Fibroblast of skin of scalp (primary cell): ENCODE data around the gene ENOSF1.

ENCODE experiments used
- DNase-seq: peaks from one replicate; pipeline ENCODE4 v3.0.0-alpha.2; 2013

ENOSF1 gene

GRCh38 chr18:671405-671804, 41.0 kb downstream of the ENOSF1 start:
- DNase-seq: no peak

- no peak for DNase-seq
Observed at GRCh38 chr18:670522-670921, 41.9 kb downstream of the ENOSF1 start.

- no peak for DNase-seq
Observed at GRCh38 chr18:669077-669476, 43.4 kb downstream of the ENOSF1 start.

- DNase-seq: no peak
Observed at GRCh38 chr18:668260-668659, 44.2 kb downstream of the ENOSF1 start.

- no peak for DNase-seq
Observed at GRCh38 chr18:666628-667027, 45.8 kb downstream of the ENOSF1 start.

GRCh38 chr18:666177-666576, 46.3 kb downstream of the ENOSF1 start:
- no peak for DNase-seq

GRCh38 chr18:662197-662596, 50.2 kb downstream of the ENOSF1 start:
- no peak for DNase-seq

GRCh38 chr18:659597-659996, 52.8 kb downstream of the ENOSF1 start:
- no peak for DNase-seq

GRCh38 chr18:658947-659533, 53.4 kb downstream of the ENOSF1 start:
- no peak for DNase-seq

GRCh38 chr18:658001-658946, 54.2 kb downstream of the ENOSF1 start:
- peak; percentile 88 for DNase-seq

GRCh38 chr18:657311-658000, 55.0 kb downstream of the ENOSF1 start, which contains the start of gene TYMS:
TYMS (plus strand) TSS chr18:657653; CDS start chr18:657743, 90 bp downstream.
- DNase-seq: peak; percentile 53

GRCh38 chr18:655445-655844, 57.0 kb downstream of the ENOSF1 start:
- DNase-seq: no peak

GRCh38 chr18:654601-655000, 57.8 kb downstream of the ENOSF1 start:
- no peak for DNase-seq

- no peak for DNase-seq
Observed at GRCh38 chr18:653512-653911, 58.9 kb downstream of the ENOSF1 start.

- peak; percentile 54 for DNase-seq
Observed at GRCh38 chr18:652131-652530, 60.3 kb downstream of the ENOSF1 start.

GRCh38 chr18:650428-650858, 62.0 kb downstream of the ENOSF1 start:
- DNase-seq: no peak

- no peak for DNase-seq
Observed at GRCh38 chr18:649341-649740, 63.1 kb downstream of the ENOSF1 start.

GRCh38 chr18:647304-647703, 65.1 kb downstream of the ENOSF1 start:
- no peak for DNase-seq

- no peak for DNase-seq
Observed at GRCh38 chr18:644395-645004, 67.9 kb downstream of the ENOSF1 start.

GRCh38 chr18:641224-641623, 71.2 kb downstream of the ENOSF1 start:
- DNase-seq: no peak

GRCh38 chr18:635171-635570, 77.3 kb downstream of the ENOSF1 start:
- no peak for DNase-seq

- peak; percentile 5 for DNase-seq
Observed at GRCh38 chr18:634551-635045, 77.8 kb downstream of the ENOSF1 start.

- DNase-seq: no peak
Observed at GRCh38 chr18:631560-631959, 80.9 kb downstream of the ENOSF1 start.
